OCI-LY1 (cell line): ENCODE measurements around the gene CDH2.

ENCODE experiments used
- H2AFZ ChIP-seq: fragments of 200-600 bp; sonication (generic), shearing (Covaris generic); 2 replicates; pipeline ENCODE4 v1.6.0; 2014; ENCODE audit warnings: antibody characterized with exemption, mild to moderate bottlenecking, low read length
- H3F3A ChIP-seq: fragments of 200-600 bp; sonication (generic), shearing (Covaris generic); 2 replicates; pipeline ENCODE4 v1.6.0; 2014; ENCODE audit warnings: mild to moderate bottlenecking, antibody characterized with exemption, low read length, moderate library complexity; ENCODE audit not compliant: insufficient read depth
- H3K27ac ChIP-seq: fragments of 200-600 bp; sonication (generic); 2 replicates; pipeline ENCODE4 v1.5.1; 2014; ENCODE audit warnings: low read length, mixed run types, mild to moderate bottlenecking, low read depth; ENCODE audit not compliant: poor library complexity, severe bottlenecking
- H3K27me3 ChIP-seq: fragments of 200-600 bp; sonication (generic); 2 replicates; pipeline ENCODE4 v1.6.0; 2014; ENCODE audit warnings: antibody characterized with exemption, mild to moderate bottlenecking, low read length, moderate library complexity; ENCODE audit not compliant: insufficient read depth
- H3K36me3 ChIP-seq: fragments of 200-600 bp; sonication (generic); 2 replicates; pipeline ENCODE4 v1.6.1; 2014; ENCODE audit warnings: mild to moderate bottlenecking, antibody characterized with exemption, low read length, moderate library complexity, mixed read lengths; ENCODE audit not compliant: insufficient read depth
- H3K4me1 ChIP-seq: fragments of 200-600 bp; sonication (generic); 2 replicates; pipeline ENCODE4 v1.5.1; 2014; ENCODE audit warnings: mild to moderate bottlenecking, low read length, moderate library complexity; ENCODE audit not compliant: insufficient read depth, severe bottlenecking
- H3K4me2 ChIP-seq: fragments of 200-600 bp; sonication (generic), shearing (Covaris generic); 2 replicates; pipeline ENCODE4 v1.6.1; 2014; ENCODE audit warnings: low read length
- H3K4me3 ChIP-seq: fragments of 200-600 bp; sonication (generic); 2 replicates; pipeline ENCODE4 v1.5.1; 2014; ENCODE audit warnings: low read length, low read depth, mild to moderate bottlenecking, mixed read lengths; ENCODE audit not compliant: poor library complexity, severe bottlenecking
- H3K79me2 ChIP-seq: fragments of 200-600 bp; shearing (Covaris generic); 2 replicates; pipeline ENCODE4 v1.6.1; 2016; ENCODE audit warnings: mixed run types, low read length, mixed read lengths; ENCODE audit not compliant: insufficient read depth
- H3K9ac ChIP-seq: fragments of 200-600 bp; sonication (generic), shearing (Covaris generic); 2 replicates; pipeline ENCODE4 v1.6.1; 2014; ENCODE audit warnings: mild to moderate bottlenecking, low read length, mixed read lengths
- H3K9me2 ChIP-seq: fragments of 200-600 bp; sonication (generic), shearing (Covaris generic); 2 replicates; pipeline ENCODE4 v1.6.1; 2014; ENCODE audit warnings: low read depth, mild to moderate bottlenecking, low read length, mixed read lengths
- H3K9me3 ChIP-seq: fragments of 200-600 bp; shearing (Covaris generic); 2 replicates; pipeline ENCODE4 v1.6.1; 2014; ENCODE audit warnings: low read length, mixed read lengths
- H4K20me1 ChIP-seq: fragments of 200-600 bp; sonication (generic), shearing (Covaris generic); 2 replicates; pipeline ENCODE4 v1.6.0; 2016; ENCODE audit warnings: mild to moderate bottlenecking, low read length; ENCODE audit not compliant: insufficient read depth
- EZH2 ChIP-seq: fragments of 200-600 bp; sonication (generic), shearing (Covaris generic); IDR thresholded peaks from 2 replicates; pipeline ENCODE4 v1.8.0; 2017; ENCODE audit warnings: borderline replicate concordance, mixed run types, mild to moderate bottlenecking, antibody characterized with exemption, low read length, moderate library complexity, mixed read lengths
- TF ChIP-seq, protein P1 (sequence below): fragments of 200-600 bp; sonication (generic), shearing (Covaris generic); IDR thresholded peaks from 2 replicates; pipeline ENCODE4 v1.5.1; 2017; ENCODE audit warnings: mild to moderate bottlenecking, antibody characterized with exemption, low read length, moderate library complexity, mixed read lengths

Gene CDH2

DNA sequence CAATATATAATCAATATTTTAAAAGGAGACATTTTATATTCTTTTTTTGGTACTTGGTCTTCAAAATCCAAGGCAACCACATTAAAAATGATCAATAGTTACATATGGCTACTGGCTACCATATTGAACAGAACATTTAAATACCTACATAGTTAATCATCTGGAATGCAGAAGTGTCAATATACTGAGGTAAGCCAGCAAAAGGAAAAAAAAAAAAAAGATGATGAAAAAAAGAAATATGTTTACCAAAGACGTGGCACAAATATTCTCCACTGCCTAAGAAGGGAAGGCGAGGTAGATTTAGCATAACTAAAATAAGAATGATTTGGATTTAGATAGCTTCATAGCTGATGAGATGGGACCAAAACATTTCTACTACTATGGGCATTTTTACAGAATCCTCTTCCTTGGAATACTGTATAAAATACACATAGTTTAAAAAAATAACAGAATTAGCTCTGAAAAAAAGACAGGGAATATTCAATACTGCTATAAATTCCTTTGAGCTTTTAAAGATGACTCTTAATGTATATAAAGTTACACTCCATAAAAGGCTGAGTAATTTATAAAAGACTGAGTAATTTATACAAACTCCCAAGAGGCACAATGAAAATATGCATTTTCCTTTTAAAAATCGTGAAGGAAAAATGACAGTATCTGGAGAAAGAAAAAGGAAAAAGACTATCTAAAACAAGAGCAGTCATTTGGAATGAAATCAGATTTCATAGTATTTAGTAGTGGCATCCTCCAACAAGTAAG lies 63.5 kb downstream of the CDH2 start:
- no peaks in the 10 kb centered on the region for H3K9me2 ChIP-seq
- H3K36me3 ChIP-seq, result no peaks in the 10 kb centered on the region
- no peak overlapping the region for H3K4me2 ChIP-seq
- H3K4me1 ChIP-seq, result no peaks in the 10 kb centered on the region
- no peaks in the 10 kb centered on the region for H3F3A ChIP-seq
- no peak overlapping the region for H2AFZ ChIP-seq
- no peak overlapping the region for H3K27ac ChIP-seq
- no peak for TF ChIP-seq EZH2
- TF ChIP-seq, protein P1, sequence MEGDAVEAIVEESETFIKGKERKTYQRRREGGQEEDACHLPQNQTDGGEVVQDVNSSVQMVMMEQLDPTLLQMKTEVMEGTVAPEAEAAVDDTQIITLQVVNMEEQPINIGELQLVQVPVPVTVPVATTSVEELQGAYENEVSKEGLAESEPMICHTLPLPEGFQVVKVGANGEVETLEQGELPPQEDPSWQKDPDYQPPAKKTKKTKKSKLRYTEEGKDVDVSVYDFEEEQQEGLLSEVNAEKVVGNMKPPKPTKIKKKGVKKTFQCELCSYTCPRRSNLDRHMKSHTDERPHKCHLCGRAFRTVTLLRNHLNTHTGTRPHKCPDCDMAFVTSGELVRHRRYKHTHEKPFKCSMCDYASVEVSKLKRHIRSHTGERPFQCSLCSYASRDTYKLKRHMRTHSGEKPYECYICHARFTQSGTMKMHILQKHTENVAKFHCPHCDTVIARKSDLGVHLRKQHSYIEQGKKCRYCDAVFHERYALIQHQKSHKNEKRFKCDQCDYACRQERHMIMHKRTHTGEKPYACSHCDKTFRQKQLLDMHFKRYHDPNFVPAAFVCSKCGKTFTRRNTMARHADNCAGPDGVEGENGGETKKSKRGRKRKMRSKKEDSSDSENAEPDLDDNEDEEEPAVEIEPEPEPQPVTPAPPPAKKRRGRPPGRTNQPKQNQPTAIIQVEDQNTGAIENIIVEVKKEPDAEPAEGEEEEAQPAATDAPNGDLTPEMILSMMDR, result no peak
- H3K9me3 ChIP-seq, result no peaks in the 10 kb centered on the region
- no peaks in the 10 kb centered on the region for H4K20me1 ChIP-seq
- no peaks in the 10 kb centered on the region for H3K79me2 ChIP-seq
- H3K4me3 ChIP-seq, result no peak overlapping the region
- no peak overlapping the region for H3K9ac ChIP-seq
- H3K27me3 ChIP-seq, result no peaks in the 10 kb centered on the region; the same call in 1 of the 2 replicates

DNA sequence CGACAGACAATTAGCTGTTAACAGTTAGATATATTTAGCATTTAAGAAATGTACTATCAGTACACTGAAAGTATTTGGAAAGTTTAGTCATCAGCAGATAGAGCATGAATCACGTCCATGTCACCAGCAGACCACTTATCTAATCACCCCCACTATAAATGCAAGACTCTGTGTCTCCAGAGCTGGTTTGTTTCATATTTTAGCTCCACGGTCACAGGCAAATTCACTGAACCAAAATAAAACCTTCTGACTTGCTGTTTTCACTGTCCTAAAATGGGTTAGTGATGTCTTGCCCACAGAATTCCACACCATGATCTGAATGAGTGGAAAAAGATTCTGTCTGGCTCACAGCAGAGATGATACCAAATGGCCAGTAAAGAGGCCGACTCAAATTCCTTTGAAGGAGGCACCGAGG lies 64.9 kb downstream of the CDH2 start:
- Histone ChIP-seq H3F3A (no peaks in the 10 kb centered on the region), H3K9me2 (no peaks in the 10 kb centered on the region), H4K20me1 (no peaks in the 10 kb centered on the region), H3K27me3 (no peaks in the 10 kb centered on the region; the same call in 1 of the 2 replicates), H3K4me3 (no peak overlapping the region), H3K9me3 (no peaks in the 10 kb centered on the region), H3K4me2 (no peak overlapping the region), H3K4me1 (no peaks in the 10 kb centered on the region), H3K9ac (no peak overlapping the region), H2AFZ (no peak overlapping the region), H3K27ac (no peak overlapping the region), H3K79me2 (no peaks in the 10 kb centered on the region), H3K36me3 (no peaks in the 10 kb centered on the region)
- no peak for TF ChIP-seq EZH2
- TF ChIP-seq, protein P1, result no peak

DNA sequence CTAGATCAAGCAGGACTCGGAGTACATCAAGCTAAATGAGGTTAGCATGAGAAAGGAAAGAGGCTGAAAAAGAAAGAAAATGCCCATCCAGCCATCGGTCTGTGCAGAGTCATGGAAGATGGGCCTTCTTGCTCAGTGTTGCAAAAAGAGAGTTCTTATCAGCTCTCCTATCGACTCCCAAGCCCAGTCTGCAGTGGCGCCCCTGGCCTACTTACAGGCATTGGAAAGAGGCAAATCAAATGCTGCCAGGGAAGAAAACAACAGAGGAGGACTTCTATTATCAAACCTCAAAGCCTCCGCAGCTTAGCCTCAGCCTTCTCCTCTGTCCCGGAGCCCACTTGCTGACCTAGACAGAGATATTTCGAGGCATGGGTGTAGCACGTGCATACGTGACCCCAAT lies 66.0 kb downstream of the CDH2 start:
- Histone ChIP-seq H3K9me2 (no peaks in the 10 kb centered on the region), H3K79me2 (no peaks in the 10 kb centered on the region), H3K4me1 (no peaks in the 10 kb centered on the region), H3K9ac (no peak overlapping the region), H3K4me2 (no peak overlapping the region), H3F3A (no peaks in the 10 kb centered on the region), H3K9me3 (no peaks in the 10 kb centered on the region), H3K27ac (no peak overlapping the region), H3K36me3 (no peaks in the 10 kb centered on the region), H2AFZ (no peak overlapping the region), H3K4me3 (no peak overlapping the region), H4K20me1 (no peaks in the 10 kb centered on the region), H3K27me3 (no peaks in the 10 kb centered on the region; the same call in 1 of the 2 replicates)
- TF ChIP-seq, protein P1, result no peak
- TF ChIP-seq EZH2, result no peak
